K562 (cell line): ENCODE measurements around the gene MBOAT7. TPM values are rescaled to one million over a fixed set of nuclear protein-coding genes. Genes with fewer than 3 reads are reported as not detected.

Source experiments
- BACH1 ChIP-seq: fragments of 200-800 bp; sonication (Bioruptor generic); IDR thresholded peaks from 2 replicates; pipeline ENCODE4 v1.6.1; 2016; ENCODE audit warnings: missing genetic modification characterization, missing compliant biosample characterization
- CTCF ChIP-seq, 3 experiments: IDR thresholded peaks in 2 of 3; conservative IDR thresholded peaks in 1 of 3; 2 replicates each; pipeline ENCODE4 v1.5.1; 2011 to 2012; ENCODE audit warnings: low read length in 3 of 3, mild to moderate bottlenecking in 3 of 3, control low read depth in 2 of 3, improper control_type of control experiment in 1 of 3, inconsistent platforms in 1 of 3, low read depth in 1 of 3, mixed read lengths in 1 of 3, moderate library complexity in 1 of 3; ENCODE audit not compliant: insufficient read depth in 2 of 3
- GATA2 ChIP-seq: sonication (generic); formaldehyde crosslinking; IDR thresholded peaks from 2 replicates; pipeline ENCODE4 v1.4.0; 2020; ENCODE audit warnings: mild to moderate bottlenecking, missing genetic modification reagents
- HDAC1 ChIP-seq, 2 experiments: fragments of 450-650 bp; IDR thresholded peaks; 2 replicates each; pipeline ENCODE4 v1.6.1; 2016 to 2017; ENCODE audit warnings: inconsistent platforms in 1 of 2, mild to moderate bottlenecking in 1 of 2, moderate library complexity in 1 of 2
- HSF4 ChIP-seq: fragments of 250-450 bp; sonication (Bioruptor Pico); IDR thresholded peaks from 2 replicates; pipeline ENCODE4 v2.1.2; 2022; ENCODE audit warnings: mild to moderate bottlenecking, moderate library complexity, borderline replicate concordance
- KDM2B ChIP-seq: fragments of 250-450 bp; sonication (Bioruptor Pico); IDR thresholded peaks from 2 replicates; pipeline ENCODE4 v1.8.0; 2021; ENCODE audit warnings: mild to moderate bottlenecking, moderate library complexity
- PCBP1 ChIP-seq: fragments of 200-400 bp; formaldehyde crosslinking; IDR thresholded peaks from 2 replicates; pipeline ENCODE4 v1.6.1; 2018; ENCODE audit warnings: mild to moderate bottlenecking, low read depth, low read length; ENCODE audit not compliant: poor library complexity, severe bottlenecking
- PHF20 ChIP-seq: fragments of 450-650 bp; IDR thresholded peaks from 2 replicates; pipeline ENCODE4 v1.6.1; 2018; ENCODE audit not compliant: partially characterized antibody
- TCFL5 ChIP-seq: fragments of 250-450 bp; sonication (Bioruptor Pico); conservative IDR thresholded peaks from 2 replicates; pipeline ENCODE4 v1.6.1; 2021; ENCODE audit warnings: mild to moderate bottlenecking, moderate library complexity, matching md5 sums
- TFAM ChIP-seq: fragments of 250-450 bp; sonication (Bioruptor Pico); conservative IDR thresholded peaks from 2 replicates; pipeline ENCODE4 v1.5.0; 2021; ENCODE audit warnings: mild to moderate bottlenecking, moderate library complexity
- ZKSCAN8 ChIP-seq: fragments of 200-800 bp; sonication (Bioruptor generic); IDR thresholded peaks from 2 replicates; pipeline ENCODE4 v1.6.1; 2016; ENCODE audit warnings: missing genetic modification characterization, missing compliant biosample characterization
- ZNF12 ChIP-seq: sonication (generic); formaldehyde crosslinking; IDR thresholded peaks from 2 replicates; pipeline ENCODE4 v1.4.0; 2020; ENCODE audit warnings: mild to moderate bottlenecking, missing genetic modification reagents
- ZNF263 ChIP-seq: sonication (generic); formaldehyde crosslinking; IDR thresholded peaks from 2 replicates; pipeline ENCODE4 v1.8.0; 2022; ENCODE audit warnings: mild to moderate bottlenecking, missing genetic modification reagents, borderline replicate concordance
- ZNF655 ChIP-seq: fragments of 250-450 bp; sonication (Bioruptor Pico); IDR thresholded peaks from 2 replicates; pipeline ENCODE4 v1.5.0; 2021
- polyA plus RNA-seq, 8 experiments: library from polyadenylated mRNA; depleted of rRNA in 4 of 8; stranded (reverse) in 5 of 8; unstranded in 3 of 8; fragments of >200 nt; fragmentation: Nextera tagmentation in 2 of 8; fragmentation: Illumina TruSeq in 1 of 8; extraction: Ambion mirVana in 2 of 8; extraction: Trizol in 1 of 8; gene quantifications; 2 replicates each; pipeline versions ENCODE4 v1.2.1 to v1.2.3, GENCODE V29; 2011 to 2014; ENCODE audit warnings: inconsistent platforms in 1 of 8, missing spikeins in 1 of 8
- total RNA-seq, 7 experiments: library from RNA; depleted of rRNA in 6 of 7; stranded (reverse); fragments of >200 nt in 6 of 7; fragmentation: Illumina TruSeq in 2 of 7; extraction: Trizol in 2 of 7; gene quantifications; 2 replicates each; pipeline versions ENCODE4 v1.2.1 to v1.2.3, GENCODE V29; 2011 to 2021; ENCODE audit warnings: low replicate concordance in 1 of 7
- TF ChIP-seq, protein P1 (sequence below): sonication (generic); formaldehyde crosslinking; IDR thresholded peaks from 2 replicates; pipeline ENCODE4 v1.8.0; 2023; ENCODE audit warnings: mild to moderate bottlenecking, missing genetic modification reagents
- TF ChIP-seq, protein P2 (sequence below): sonication (generic); formaldehyde crosslinking; IDR thresholded peaks from 2 replicates; pipeline ENCODE4 v1.8.0; 2022; ENCODE audit warnings: mild to moderate bottlenecking, missing genetic modification reagents
- TF ChIP-seq, protein P3 (sequence below): sonication (generic); formaldehyde crosslinking; IDR thresholded peaks from 2 replicates; pipeline ENCODE4 v1.8.0; 2022; ENCODE audit warnings: mild to moderate bottlenecking, low read depth, missing genetic modification reagents
- TF ChIP-seq, protein P4 (sequence below): IDR thresholded peaks from 2 replicates; pipeline ENCODE4 v1.6.1; 2016; ENCODE audit warnings: missing genetic modification characterization, missing compliant biosample characterization

The MBOAT7 gene
- total and polyA plus RNA-seq, 9 of the 15 experiments (the other 6 are each of a cell fraction or from before 2014, with no cell fraction given): 1.4 to 153 (median 56.1) TPM

- TF ChIP-seq CTCF (IDR thresholded peaks at IDR 0.05 in 2 of 3, conservative IDR thresholded peaks at IDR 0.05 in 1 of 3; ENCODE audit: insufficient read depth in 2 of 3, low read depth in 1 of 3, low read length in 3 of 3): peak in 2 of 3 experiments; percentile 31 to 57; a peak in 4 of 6 replicates
- TF ChIP-seq, protein P1, sequence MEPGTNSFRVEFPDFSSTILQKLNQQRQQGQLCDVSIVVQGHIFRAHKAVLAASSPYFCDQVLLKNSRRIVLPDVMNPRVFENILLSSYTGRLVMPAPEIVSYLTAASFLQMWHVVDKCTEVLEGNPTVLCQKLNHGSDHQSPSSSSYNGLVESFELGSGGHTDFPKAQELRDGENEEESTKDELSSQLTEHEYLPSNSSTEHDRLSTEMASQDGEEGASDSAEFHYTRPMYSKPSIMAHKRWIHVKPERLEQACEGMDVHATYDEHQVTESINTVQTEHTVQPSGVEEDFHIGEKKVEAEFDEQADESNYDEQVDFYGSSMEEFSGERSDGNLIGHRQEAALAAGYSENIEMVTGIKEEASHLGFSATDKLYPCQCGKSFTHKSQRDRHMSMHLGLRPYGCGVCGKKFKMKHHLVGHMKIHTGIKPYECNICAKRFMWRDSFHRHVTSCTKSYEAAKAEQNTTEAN: no peak
- TF ChIP-seq PHF20: no peak
- TF ChIP-seq GATA2 (CRISPR knock-in tag): no peak
- no peak for TF ChIP-seq KDM2B
- no peak for TF ChIP-seq ZNF263
- TF ChIP-seq HSF4 (CRISPR knock-in tag): no peak
- peak in 1 of 2 experiments; percentile 32; a peak in 1 of 4 replicates for TF ChIP-seq HDAC1 (IDR thresholded peaks at IDR 0.05)
- TF ChIP-seq, protein P2, sequence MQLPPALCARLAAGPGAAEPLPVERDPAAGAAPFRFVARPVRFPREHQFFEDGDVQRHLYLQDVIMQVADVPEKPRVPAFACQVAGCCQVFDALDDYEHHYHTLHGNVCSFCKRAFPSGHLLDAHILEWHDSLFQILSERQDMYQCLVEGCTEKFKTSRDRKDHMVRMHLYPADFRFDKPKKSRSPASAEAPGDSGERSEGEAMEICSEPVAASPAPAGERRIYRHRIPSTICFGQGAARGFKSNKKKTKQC (CRISPR knock-in tag): no peak; the same call in 1 of the 2 replicates
- no peak for TF ChIP-seq ZKSCAN8 (CRISPR knock-in tag)
- TF ChIP-seq ZNF655 (CRISPR knock-in tag): no peak
- TF ChIP-seq, protein P3, sequence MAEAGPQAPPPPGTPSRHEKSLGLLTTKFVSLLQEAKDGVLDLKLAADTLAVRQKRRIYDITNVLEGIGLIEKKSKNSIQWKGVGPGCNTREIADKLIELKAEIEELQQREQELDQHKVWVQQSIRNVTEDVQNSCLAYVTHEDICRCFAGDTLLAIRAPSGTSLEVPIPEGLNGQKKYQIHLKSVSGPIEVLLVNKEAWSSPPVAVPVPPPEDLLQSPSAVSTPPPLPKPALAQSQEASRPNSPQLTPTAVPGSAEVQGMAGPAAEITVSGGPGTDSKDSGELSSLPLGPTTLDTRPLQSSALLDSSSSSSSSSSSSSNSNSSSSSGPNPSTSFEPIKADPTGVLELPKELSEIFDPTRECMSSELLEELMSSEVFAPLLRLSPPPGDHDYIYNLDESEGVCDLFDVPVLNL (CRISPR knock-in tag): no peak; the same call in 1 of the 2 replicates
- TF ChIP-seq ZNF12 (CRISPR knock-in tag): 0 out of 2 replicates have a peak, but pooled peaks have one; percentile 59
- peak; percentile 66 for TF ChIP-seq PCBP1
- TF ChIP-seq TFAM: no peak
- no peak for TF ChIP-seq TCFL5 (CRISPR knock-in tag)
- no peak for TF ChIP-seq BACH1 (tag)
- TF ChIP-seq, protein P4, sequence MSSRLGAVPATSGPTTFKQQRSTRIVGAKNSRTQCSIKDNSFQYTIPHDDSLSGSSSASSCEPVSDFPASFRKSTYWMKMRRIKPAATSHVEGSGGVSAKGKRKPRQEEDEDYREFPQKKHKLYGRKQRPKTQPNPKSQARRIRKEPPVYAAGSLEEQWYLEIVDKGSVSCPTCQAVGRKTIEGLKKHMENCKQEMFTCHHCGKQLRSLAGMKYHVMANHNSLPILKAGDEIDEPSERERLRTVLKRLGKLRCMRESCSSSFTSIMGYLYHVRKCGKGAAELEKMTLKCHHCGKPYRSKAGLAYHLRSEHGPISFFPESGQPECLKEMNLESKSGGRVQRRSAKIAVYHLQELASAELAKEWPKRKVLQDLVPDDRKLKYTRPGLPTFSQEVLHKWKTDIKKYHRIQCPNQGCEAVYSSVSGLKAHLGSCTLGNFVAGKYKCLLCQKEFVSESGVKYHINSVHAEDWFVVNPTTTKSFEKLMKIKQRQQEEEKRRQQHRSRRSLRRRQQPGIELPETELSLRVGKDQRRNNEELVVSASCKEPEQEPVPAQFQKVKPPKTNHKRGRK (tag): no peak
Observed at GRCh38 chr19:54189145-54189734, at the start of gene MBOAT7 (continued).
